OCI-LY7 (cell line): ENCODE results near the gene TCF25. TPM values are rescaled to one million over a fixed set of nuclear protein-coding genes. Genes with fewer than 3 reads are reported as not detected.
A peak's percentile ranks its signal among the peaks of the same experiment; 100 is the strongest.

ENCODE experiments used
- BruUV-seq: library from RNA; stranded (reverse); fragments of 400-500 nt; replicated peaks from 2 replicates; lab custom pipeline; 2021; lab: Mats Ljungman, UMichigan
- CTCF ChIA-PET: fragments of 300-600 bp; sonication (Branson Sonifier 250); formaldehyde crosslinking; loops from one replicate; lab custom pipeline; 2022; ENCODE audit warnings: antibody characterized with exemption; ENCODE audit not compliant: unreplicated experiment; lab: Charles Lee
- POLR2A ChIA-PET: fragments of 300-600 bp; sonication (Branson Sonifier 250); formaldehyde crosslinking; loops from one replicate; lab custom pipeline; 2022; ENCODE audit warnings: antibody characterized with exemption; lab: Charles Lee
- DNase-seq: peaks from one replicate; pipeline ENCODE4 v3.0.0-alpha.2; 2015; ENCODE audit warnings: low spot score
- H2AFZ ChIP-seq: fragments of 200-600 bp; sonication (generic), shearing (Covaris generic); 2 replicates; pipeline ENCODE4 v1.6.1; 2014; ENCODE audit warnings: mild to moderate bottlenecking, antibody characterized with exemption, low read length, moderate library complexity
- H3K27ac ChIP-seq: fragments of 200-600 bp; sonication (generic); 2 replicates; pipeline ENCODE4 v1.5.1; 2014; ENCODE audit warnings: mixed run types, low read depth, mild to moderate bottlenecking, moderate library complexity, low read length, inconsistent platforms; ENCODE audit not compliant: poor library complexity, severe bottlenecking
- H3K36me3 ChIP-seq: fragments of 200-600 bp; sonication (generic); 2 replicates; pipeline ENCODE4 v1.6.1; 2014; ENCODE audit warnings: mild to moderate bottlenecking, antibody characterized with exemption, low read length, moderate library complexity, mixed read lengths; ENCODE audit not compliant: insufficient read depth
- H3K4me1 ChIP-seq: fragments of 200-600 bp; sonication (generic); 2 replicates; pipeline ENCODE4 v1.5.1; 2014; ENCODE audit warnings: mild to moderate bottlenecking, low read length; ENCODE audit not compliant: insufficient read depth, poor library complexity, severe bottlenecking
- H3K4me2 ChIP-seq: fragments of 200-600 bp; sonication (generic); 2 replicates; pipeline ENCODE4 v1.6.1; 2014; ENCODE audit warnings: mild to moderate bottlenecking, low read length
- H3K4me3 ChIP-seq: fragments of 200-600 bp; sonication (generic); 2 replicates; pipeline ENCODE4 v1.5.1; 2014; ENCODE audit warnings: mild to moderate bottlenecking, low read depth, low read length; ENCODE audit not compliant: poor library complexity, severe bottlenecking
- H3K79me2 ChIP-seq: fragments of 200-600 bp; sonication (generic); 2 replicates; pipeline ENCODE4 v1.6.1; 2016; ENCODE audit warnings: low read depth, mild to moderate bottlenecking, low read length, moderate library complexity, mixed read lengths; ENCODE audit not compliant: insufficient read depth
- H3K9me2 ChIP-seq: fragments of 200-600 bp; sonication (generic); 2 replicates; pipeline ENCODE4 v1.6.1; 2016; ENCODE audit warnings: mild to moderate bottlenecking, low read length, mixed read lengths; ENCODE audit not compliant: insufficient read depth
- H3K9me3 ChIP-seq: fragments of 200-600 bp; sonication (generic); 2 replicates; pipeline ENCODE4 v1.6.1; 2014; ENCODE audit warnings: mild to moderate bottlenecking, mixed run types, low read length, mixed read lengths
- H4K20me1 ChIP-seq: fragments of 200-600 bp; sonication (generic); 2 replicates; pipeline ENCODE4 v1.6.1; 2014; ENCODE audit warnings: mild to moderate bottlenecking, antibody characterized with exemption, low read length, moderate library complexity, mixed read lengths; ENCODE audit not compliant: insufficient read depth
- CTCF ChIP-seq: fragments of 200-600 bp; sonication (generic); conservative IDR thresholded peaks from 2 replicates; pipeline ENCODE4 v1.5.1; 2014; ENCODE audit warnings: mild to moderate bottlenecking, antibody characterized with exemption, low read length, moderate library complexity, mixed read lengths
- EZH2phosphoT487 ChIP-seq: fragments of 200-600 bp; sonication (generic); IDR thresholded peaks from 2 replicates; pipeline ENCODE4 v1.6.1; 2018; ENCODE audit warnings: low read depth, borderline replicate concordance, mild to moderate bottlenecking, mixed run types, antibody characterized with exemption, low read length, moderate library complexity, mixed read lengths
- intact Hi-C: fragments of 100-400 bp; cut with micrococcal nuclease; formaldehyde crosslinking; loops from one replicate; pipeline ENCODE4 v1.10.0; 2022; ENCODE audit not compliant: unreplicated experiment
- total RNA-seq, 2 experiments: library from RNA; depleted of rRNA in 1 of 2; stranded (reverse); fragments of >200 nt in 1 of 2; shearing (Covaris generic) in 1 of 2; gene quantifications; 2 replicates each; pipeline ENCODE4 v1.2.3, GENCODE V29; 2014 to 2022

TCF25 gene
- total RNA-seq, 2 experiments from 2014 or later, result 141 to 255 TPM

DNA sequence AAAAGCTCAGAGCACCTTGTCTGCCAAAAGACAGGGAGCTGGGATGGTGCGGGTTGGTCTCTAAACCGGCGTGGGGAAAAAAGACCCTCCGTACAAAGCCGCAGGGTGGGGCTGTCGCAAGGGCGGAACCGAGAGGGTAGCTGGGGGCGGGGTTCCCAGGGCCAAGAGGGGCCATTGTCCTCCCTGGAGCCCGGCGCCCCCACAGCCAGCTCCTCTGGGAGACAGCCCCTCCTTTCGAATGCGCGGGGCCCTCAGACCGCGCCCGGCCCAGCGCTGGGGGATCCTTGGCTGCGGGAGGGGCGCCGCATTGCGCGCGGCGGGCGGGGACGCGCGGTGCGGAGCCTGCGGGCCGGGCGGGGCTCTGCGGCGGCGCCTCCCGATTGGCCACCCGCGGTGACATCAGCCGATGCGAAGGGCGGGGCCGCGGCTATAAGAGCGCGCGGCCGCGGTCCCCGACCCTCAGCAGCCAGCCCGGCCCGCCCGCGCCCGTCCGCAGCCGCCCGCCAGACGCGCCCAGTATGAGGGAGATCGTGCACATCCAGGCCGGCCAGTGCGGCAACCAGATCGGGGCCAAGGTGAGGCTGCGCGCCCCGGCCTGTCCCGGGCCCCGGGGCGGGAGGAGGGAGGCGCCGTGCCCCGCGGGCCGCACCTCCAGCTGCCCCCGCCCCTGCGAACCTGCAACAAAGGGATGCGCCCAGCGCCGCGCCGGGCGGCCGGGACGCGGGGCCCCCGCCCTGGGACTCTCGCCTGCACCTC is 49.7 kb downstream of the TCF25 start, which contains the start of gene TUBB3:
Gene TUBB3 (plus strand): TSS at position 459 of the 756 bp plus-strand sequence. CDS start 60 bp downstream, at position 519.
- H3K36me3 ChIP-seq, result peaks cover 15% of the 10 kb centered on the region
- H3K4me2 ChIP-seq, result peak within 1 kb of the TSS; percentile 89
- peak within 1 kb of the TSS; percentile 94 for H3K4me3 ChIP-seq
- H3K9me3 ChIP-seq, result no peaks in the 10 kb centered on the region
- DNase-seq, result peak; percentile 90
- ChIA-PET CTCF (interaction anchor here (0.6 to 0.7 kb wide), 2 partner anchors 24 to 121 kb away, joined by 7 to 9 read pairs; no protein-coding TSS in a partner anchor), POLR2A (interaction anchor here (0.6 to 2.7 kb wide), 15 partner anchors 9 to 236 kb away, joined by 3 to 13 read pairs (median 5); partner anchors contain the start of genes CDK10, DEF8 and TCF25)
- peaks cover 46% of the 10 kb centered on the region for H3K79me2 ChIP-seq
- TF ChIP-seq CTCF, result peak; percentile 47; the same call in 1 of the 2 replicates
- TF ChIP-seq EZH2phosphoT487, result no peak
- H2AFZ ChIP-seq, result peak within 1 kb of the TSS; percentile 65
- intact Hi-C loops, result loop anchor here (1.0 to 5.0 kb wide), 4 partner anchors 25 to 154 kb away; partner anchors contain the start of genes DEF8 and PRDM7
- H3K4me1 ChIP-seq, result peaks cover 52% of the 10 kb centered on the region
- no peaks in the 10 kb centered on the region for H3K9me2 ChIP-seq
- H4K20me1 ChIP-seq, result peaks cover 9% of the 10 kb centered on the region; the same call in 1 of the 2 replicates
- H3K27ac ChIP-seq, result peak within 1 kb of the TSS; percentile 69
- no TSS peak for BruUV-seq

DNA sequence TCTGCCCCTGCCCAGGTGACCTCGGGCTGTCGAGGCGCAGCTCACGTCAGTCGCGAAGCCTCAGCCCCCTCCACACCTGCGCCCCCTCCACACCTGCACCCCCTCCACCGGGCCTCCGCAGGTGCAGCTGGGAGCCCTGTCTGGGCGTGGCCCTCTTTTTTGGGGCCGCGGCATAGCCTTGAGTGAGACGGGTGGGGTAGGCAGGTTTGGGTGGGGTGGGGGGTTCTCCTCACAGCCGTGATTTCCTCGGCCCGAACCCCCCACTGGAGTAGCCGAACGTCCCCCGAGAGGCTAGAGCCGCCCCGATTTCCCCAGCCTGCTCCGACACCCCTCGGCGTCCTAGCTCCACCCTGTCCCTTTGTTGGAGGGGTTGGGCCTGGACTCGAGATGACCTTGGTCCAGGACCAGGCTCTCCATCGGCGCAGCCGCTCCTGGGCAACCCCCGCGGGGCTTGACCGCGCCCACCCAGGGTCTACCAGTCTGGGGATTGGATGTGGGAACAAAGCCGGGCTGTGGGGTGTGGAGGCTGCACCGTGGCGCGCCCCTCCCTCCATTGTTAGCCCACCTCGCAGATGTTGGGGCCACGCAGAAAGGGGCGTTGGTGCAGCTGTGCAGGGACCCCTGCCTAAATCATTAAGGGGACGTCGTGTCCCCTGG is 50.4 kb downstream of the TCF25 start:
- POLR2A ChIA-PET, result interaction anchor here (0.7 to 2.7 kb wide), 9 partner anchors 21 to 50 kb away, joined by 3 to 11 read pairs (median 5); partner anchors contain the start of genes DEF8 and TCF25
- no TSS peak for BruUV-seq
- CTCF ChIA-PET, result interaction anchor here (1.4 kb wide), 1 partner anchor 19 kb away, joined by 5 read pairs; no protein-coding TSS in a partner anchor
- intact Hi-C loops, result loop anchor here (1.0 to 5.0 kb wide), 4 partner anchors 25 to 154 kb away; partner anchors contain the start of genes DEF8 and PRDM7
- peaks cover 51% of the 10 kb centered on the region for H3K79me2 ChIP-seq
- H2AFZ ChIP-seq, result no peak overlapping the region
- peak overlapping the region; percentile 94 for H3K4me3 ChIP-seq
- no peaks in the 10 kb centered on the region for H3K9me2 ChIP-seq
- no peaks in the 10 kb centered on the region for H3K9me3 ChIP-seq
- no peak for TF ChIP-seq EZH2phosphoT487
- TF ChIP-seq CTCF, result no peak
- peaks cover 9% of the 10 kb centered on the region; the same call in 1 of the 2 replicates for H4K20me1 ChIP-seq
- peak overlapping the region; percentile 89 for H3K4me2 ChIP-seq
- peak overlapping the region; percentile 69 for H3K27ac ChIP-seq
- H3K4me1 ChIP-seq, result peaks cover 44% of the 10 kb centered on the region
- DNase-seq, result no peak
- H3K36me3 ChIP-seq, result peaks cover 21% of the 10 kb centered on the region
